PC-3 (cell line): Measurements from ENCODE around the gene DEFB132.

ENCODE experiments used
- EZH2phosphoT487 ChIP-seq: fragments of 300-600 bp; sonication (generic); IDR thresholded peaks from 2 replicates; pipeline ENCODE4 v1.6.1; 2018; ENCODE audit warnings: mild to moderate bottlenecking, antibody characterized with exemption, low read length, borderline replicate concordance
- TF ChIP-seq, protein P1 (sequence below): fragments of 300-600 bp; sonication (generic); conservative IDR thresholded peaks from 2 replicates; pipeline ENCODE4 v1.5.1; 2017; ENCODE audit warnings: antibody characterized with exemption, low read depth, mild to moderate bottlenecking, low read length

DNA sequence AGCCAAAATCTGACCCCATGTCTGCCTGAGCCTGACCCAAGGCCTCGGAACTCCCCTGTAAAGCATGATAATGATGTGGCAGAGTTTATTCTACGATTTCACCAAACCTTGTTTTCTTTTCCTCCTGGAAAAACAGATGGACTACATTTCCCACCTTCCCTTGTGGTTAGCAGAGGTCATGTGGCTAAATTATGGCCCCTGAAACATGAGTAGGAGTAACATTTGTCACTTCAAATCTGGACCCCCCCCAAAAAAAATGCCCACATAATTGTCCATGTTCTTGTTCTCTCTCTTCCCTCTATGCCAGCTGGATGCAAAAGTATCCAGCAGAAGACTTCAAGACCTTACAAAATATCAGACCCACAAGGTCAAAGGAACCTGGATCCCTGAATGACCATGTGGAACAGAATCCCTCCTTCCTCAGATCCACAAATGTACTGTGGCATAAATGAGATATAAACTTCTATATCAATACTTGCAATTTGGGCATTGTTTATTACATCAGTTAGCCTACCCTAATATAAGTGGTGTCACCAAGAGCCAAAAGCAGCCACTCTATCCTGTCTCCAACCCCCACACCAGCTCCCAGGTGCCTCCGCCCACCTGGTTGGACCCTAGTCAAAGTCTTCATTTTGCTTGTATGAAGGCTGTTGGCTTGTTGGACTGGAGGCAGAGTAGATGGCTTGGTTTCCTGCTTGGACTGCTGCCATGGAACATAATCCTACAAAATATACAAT, 31.6 kb downstream of the DEFB132 start:
- TF ChIP-seq EZH2phosphoT487 = no peak
- TF ChIP-seq, protein P1, sequence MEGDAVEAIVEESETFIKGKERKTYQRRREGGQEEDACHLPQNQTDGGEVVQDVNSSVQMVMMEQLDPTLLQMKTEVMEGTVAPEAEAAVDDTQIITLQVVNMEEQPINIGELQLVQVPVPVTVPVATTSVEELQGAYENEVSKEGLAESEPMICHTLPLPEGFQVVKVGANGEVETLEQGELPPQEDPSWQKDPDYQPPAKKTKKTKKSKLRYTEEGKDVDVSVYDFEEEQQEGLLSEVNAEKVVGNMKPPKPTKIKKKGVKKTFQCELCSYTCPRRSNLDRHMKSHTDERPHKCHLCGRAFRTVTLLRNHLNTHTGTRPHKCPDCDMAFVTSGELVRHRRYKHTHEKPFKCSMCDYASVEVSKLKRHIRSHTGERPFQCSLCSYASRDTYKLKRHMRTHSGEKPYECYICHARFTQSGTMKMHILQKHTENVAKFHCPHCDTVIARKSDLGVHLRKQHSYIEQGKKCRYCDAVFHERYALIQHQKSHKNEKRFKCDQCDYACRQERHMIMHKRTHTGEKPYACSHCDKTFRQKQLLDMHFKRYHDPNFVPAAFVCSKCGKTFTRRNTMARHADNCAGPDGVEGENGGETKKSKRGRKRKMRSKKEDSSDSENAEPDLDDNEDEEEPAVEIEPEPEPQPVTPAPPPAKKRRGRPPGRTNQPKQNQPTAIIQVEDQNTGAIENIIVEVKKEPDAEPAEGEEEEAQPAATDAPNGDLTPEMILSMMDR = no peak
